ENCODE results near the gene KLRC3.
"Not testable (repeated sequence)": the region's sequence is repeated elsewhere in the genome, so short reads cannot be mapped to it uniquely, and the experiment has no call there.

Gene KLRC3

DNA sequence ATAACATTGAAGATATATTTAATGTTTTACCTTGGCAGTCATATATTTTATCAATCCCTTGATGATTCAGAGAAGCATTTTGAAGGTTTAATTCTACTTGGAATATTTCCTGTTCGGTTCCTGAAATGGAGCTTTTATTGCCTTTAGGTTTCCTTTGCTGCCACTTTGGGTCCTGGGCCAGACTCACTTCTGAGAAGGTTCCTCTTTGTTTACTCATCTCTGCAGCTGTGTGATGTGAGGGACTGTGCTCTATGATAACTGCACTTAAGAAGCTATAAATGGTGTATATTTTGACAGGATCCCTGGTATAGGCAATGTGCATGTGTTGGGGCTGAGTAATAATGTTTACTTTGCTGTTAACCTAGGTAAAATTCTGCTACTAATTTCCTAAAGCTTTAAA is at the start of gene KLRC3:
KLRC3 (minus strand) TSS at position 262 of the 400 bp plus-strand sequence; CDS start at position 217, 45 bp downstream.
- not testable (repeated sequence) for H3K4me3 ChIP-seq (replicated peaks; ENCODE audit: low read depth, low read length); DNase-seq (ENCODE audit: extremely low read depth, insufficient read length); H3K36me3 ChIP-seq (ENCODE audit: control insufficient read depth, insufficient read depth, low read length); H3K27me3 ChIP-seq (replicated peaks; ENCODE audit: control insufficient read depth, insufficient read depth, low read length)

DNA sequence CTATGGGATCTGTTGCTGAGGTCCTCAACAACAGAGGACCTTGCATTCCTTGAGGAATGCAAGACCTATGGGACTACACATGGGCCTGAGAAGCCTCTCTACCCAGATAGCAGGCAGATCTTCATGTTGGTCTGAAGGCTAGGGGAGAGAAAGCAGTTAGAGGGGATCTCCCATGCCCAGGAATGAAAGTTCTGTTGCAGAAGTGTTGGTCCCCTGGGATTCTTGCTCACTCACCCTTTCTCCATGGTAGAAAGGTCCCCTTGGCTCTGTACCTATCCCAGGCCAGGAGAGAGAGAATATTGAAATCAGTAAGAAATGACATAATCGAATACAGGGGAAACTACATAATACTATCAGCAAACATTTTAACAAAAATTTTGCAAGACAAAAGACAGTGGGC is 49.3 kb upstream of the KLRC3 start:
- H3K27me3 ChIP-seq (replicated peaks; ENCODE audit: control insufficient read depth, insufficient read depth, low read length): no peaks in the 10 kb centered on the region
- H3K36me3 ChIP-seq (ENCODE audit: control insufficient read depth, insufficient read depth, low read length): no peaks in the 10 kb centered on the region
- DNase-seq (ENCODE audit: extremely low read depth, insufficient read length): no peak
- H3K4me3 ChIP-seq (replicated peaks; ENCODE audit: low read depth, low read length): no peak overlapping the region
- TF ChIP-seq, protein P1, sequence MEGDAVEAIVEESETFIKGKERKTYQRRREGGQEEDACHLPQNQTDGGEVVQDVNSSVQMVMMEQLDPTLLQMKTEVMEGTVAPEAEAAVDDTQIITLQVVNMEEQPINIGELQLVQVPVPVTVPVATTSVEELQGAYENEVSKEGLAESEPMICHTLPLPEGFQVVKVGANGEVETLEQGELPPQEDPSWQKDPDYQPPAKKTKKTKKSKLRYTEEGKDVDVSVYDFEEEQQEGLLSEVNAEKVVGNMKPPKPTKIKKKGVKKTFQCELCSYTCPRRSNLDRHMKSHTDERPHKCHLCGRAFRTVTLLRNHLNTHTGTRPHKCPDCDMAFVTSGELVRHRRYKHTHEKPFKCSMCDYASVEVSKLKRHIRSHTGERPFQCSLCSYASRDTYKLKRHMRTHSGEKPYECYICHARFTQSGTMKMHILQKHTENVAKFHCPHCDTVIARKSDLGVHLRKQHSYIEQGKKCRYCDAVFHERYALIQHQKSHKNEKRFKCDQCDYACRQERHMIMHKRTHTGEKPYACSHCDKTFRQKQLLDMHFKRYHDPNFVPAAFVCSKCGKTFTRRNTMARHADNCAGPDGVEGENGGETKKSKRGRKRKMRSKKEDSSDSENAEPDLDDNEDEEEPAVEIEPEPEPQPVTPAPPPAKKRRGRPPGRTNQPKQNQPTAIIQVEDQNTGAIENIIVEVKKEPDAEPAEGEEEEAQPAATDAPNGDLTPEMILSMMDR (IDR thresholded peaks at IDR 0.05; ENCODE audit: insufficient read depth, low read length, poor library complexity, severe bottlenecking): no peak

DNA sequence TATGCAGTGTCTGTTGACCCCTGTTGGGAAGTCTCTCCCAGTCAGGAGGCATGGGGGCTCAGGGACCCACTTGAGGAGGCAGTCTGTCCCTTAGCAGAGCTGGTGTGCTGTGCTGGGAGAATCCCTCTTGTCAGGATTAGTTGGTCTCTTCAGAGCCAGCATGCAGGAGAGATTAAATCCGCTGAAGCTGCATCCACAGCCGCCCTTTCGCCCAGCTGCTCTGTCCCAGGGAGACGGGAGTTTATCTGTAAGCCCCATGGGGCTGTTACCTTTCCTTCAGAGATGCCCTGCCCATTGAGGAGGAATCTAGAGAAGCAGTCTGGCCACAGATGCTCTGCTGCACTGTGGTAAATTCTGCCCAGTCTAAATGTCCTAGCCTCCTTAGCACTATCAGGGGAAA is 45.9 kb upstream of the KLRC3 start:
- TF ChIP-seq, protein P1 (IDR thresholded peaks at IDR 0.05; ENCODE audit: insufficient read depth, low read length, poor library complexity, severe bottlenecking): no peak
- Histone ChIP-seq H3K36me3 (ENCODE audit: control insufficient read depth, insufficient read depth, low read length) (no peaks in the 10 kb centered on the region), H3K27me3 (replicated peaks; ENCODE audit: control insufficient read depth, insufficient read depth, low read length) (no peaks in the 10 kb centered on the region), H3K4me3 (replicated peaks; ENCODE audit: low read depth, low read length) (no peak overlapping the region)
- DNase-seq (ENCODE audit: extremely low read depth, insufficient read length): no peak

DNA sequence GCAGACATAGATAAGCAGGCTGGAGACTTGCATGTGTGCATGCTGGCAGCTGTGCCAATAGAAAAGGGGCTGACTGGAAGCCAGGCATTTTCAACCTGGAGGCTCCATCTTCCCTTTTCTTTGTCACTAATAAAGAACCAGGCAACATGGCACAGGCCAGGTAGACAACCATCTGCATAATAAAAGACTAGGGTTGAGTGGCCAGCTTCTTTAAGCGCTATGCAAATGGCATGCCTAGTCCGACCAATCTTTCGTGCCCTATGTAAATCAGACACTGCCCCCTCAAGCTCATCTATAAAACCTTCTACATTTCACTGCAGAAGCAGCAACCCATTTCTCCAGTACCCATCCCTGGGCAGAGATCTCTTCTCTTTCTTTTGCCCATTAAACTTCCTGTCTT is 37.4 kb upstream of the KLRC3 start:
- TF ChIP-seq, protein P1 (IDR thresholded peaks at IDR 0.05; ENCODE audit: insufficient read depth, low read length, poor library complexity, severe bottlenecking): no peak
- Histone ChIP-seq H3K27me3 (replicated peaks; ENCODE audit: control insufficient read depth, insufficient read depth, low read length) (no peaks in the 10 kb centered on the region), H3K36me3 (ENCODE audit: control insufficient read depth, insufficient read depth, low read length) (no peaks in the 10 kb centered on the region), H3K4me3 (replicated peaks; ENCODE audit: low read depth, low read length) (no peak overlapping the region)
- no peak for DNase-seq (ENCODE audit: extremely low read depth, insufficient read length)

DNA sequence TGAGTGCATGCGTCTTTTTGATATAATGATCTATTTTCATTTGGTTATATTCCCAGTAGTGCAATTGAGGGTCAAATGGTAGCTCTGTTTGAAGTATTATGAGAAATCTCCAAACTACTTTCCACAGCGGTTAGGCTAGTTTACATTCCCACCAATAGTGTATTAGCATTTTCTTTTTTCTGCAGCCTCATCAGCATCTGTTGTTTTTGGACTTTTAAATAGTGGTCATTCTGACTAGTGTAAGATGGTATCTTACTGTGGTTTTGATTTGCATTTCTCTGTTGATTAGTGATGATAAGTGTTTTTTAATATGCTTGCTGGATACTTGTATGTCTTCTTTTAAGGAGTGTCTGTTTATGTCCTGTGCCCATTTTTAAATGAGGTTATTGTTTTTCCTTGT is 36.5 kb upstream of the KLRC3 start:
- DNase-seq (ENCODE audit: extremely low read depth, insufficient read length): no peak
- Histone ChIP-seq H3K27me3 (replicated peaks; ENCODE audit: control insufficient read depth, insufficient read depth, low read length) (no peaks in the 10 kb centered on the region), H3K4me3 (replicated peaks; ENCODE audit: low read depth, low read length) (no peak overlapping the region), H3K36me3 (ENCODE audit: control insufficient read depth, insufficient read depth, low read length) (no peaks in the 10 kb centered on the region)
- TF ChIP-seq, protein P1 (IDR thresholded peaks at IDR 0.05; ENCODE audit: insufficient read depth, low read length, poor library complexity, severe bottlenecking): no peak

DNA sequence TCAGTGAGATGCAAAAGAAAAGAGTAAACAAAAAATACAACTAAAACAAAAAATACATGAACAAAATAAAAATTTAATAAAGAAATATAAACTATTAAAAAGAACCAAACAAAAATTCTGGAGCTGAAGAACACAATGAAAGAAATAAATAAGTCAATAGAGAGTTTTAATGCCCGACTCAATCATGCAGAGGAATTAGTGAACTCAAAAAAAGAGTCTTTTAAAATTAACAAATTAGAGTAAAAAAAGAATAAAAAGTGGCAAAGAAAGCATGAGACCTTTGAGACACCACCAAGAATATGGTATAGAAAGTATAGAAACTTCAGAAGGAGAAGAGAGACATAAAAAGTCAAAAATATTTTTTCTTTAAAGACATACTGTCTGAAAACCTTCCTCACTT is 35.4 kb upstream of the KLRC3 start:
- H3K27me3 ChIP-seq (replicated peaks; ENCODE audit: control insufficient read depth, insufficient read depth, low read length): no peaks in the 10 kb centered on the region
- TF ChIP-seq, protein P1 (IDR thresholded peaks at IDR 0.05; ENCODE audit: insufficient read depth, low read length, poor library complexity, severe bottlenecking): no peak
- H3K36me3 ChIP-seq (ENCODE audit: control insufficient read depth, insufficient read depth, low read length): no peaks in the 10 kb centered on the region
- no peak overlapping the region for H3K4me3 ChIP-seq (replicated peaks; ENCODE audit: low read depth, low read length)
- DNase-seq (ENCODE audit: extremely low read depth, insufficient read length): no peak
